Central memory CD4-positive, alpha-beta T cell (primary cell): Measurements from ENCODE around the gene TXNDC11.

Experiments used
- DNase-seq: peaks from one replicate; pipeline ENCODE4 v3.0.0; 2022

TXNDC11 gene

DNA sequence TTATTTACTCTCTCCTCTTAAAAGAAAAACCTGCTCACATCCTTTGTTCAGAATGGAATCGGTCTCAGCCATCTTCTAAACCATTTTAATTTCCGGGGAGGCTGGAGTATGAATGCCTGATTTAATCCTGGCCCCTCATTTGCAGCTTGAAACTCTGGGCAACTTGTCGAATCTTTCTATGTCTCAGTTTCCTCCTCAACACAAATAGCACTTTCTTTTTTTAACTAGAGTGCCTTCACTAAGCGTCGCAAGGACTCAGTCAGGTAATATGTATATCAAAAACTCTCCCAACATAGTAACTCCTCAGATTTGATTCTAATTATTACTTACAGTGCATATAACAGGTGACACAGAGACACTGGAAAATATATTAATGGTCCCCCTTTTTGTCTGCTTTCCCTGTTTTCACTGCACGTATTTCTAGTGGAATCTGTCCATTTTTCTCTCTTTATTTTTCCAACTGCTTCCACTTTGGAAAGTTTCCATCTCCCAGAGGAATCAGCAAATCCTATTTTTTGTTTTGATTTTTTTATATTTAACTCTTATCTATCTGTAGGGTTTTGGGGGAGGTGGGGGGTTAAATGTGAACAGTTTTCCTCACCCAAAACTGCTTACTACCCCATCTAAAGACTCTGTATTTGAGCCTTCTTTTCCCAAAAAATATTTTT lies 55.8 kb downstream of the TXNDC11 start:
- DNase-seq, result no peak

DNA sequence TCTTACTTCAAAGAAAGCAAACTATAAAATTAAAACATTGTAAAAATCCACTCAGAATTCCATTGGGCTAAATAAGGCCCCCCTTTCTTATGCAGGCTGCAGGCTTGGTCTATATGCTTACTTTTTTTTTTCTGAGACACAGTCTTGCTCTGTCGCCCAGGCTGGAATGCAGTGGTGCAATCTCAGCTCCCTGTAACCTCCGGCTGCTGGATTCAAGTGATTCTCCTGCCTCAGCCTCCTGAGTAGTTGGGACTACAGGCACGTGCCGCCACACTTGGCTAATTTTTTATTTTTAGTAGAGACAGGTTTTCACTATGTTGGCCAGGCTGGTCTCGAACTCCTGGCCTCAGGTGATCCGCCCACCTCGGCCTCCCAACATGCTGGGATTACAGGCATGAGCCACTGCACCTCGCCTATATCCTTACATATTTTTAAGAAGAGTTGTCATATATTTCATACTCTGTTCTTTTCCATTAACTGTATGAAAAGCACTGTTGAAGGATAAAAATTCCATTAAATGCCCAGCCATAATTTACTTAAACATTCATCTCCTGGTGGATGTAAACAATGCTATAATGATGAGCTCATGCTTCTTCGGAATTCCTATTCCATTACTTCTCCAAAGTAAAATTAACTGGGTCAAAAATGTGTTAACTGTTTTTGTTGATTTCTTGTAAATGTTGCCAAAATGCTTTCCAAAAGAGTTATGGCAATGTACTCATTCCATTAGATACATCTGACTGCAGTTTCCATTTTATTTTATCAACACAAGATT lies 56.6 kb downstream of the TXNDC11 start:
- no peak for DNase-seq

DNA sequence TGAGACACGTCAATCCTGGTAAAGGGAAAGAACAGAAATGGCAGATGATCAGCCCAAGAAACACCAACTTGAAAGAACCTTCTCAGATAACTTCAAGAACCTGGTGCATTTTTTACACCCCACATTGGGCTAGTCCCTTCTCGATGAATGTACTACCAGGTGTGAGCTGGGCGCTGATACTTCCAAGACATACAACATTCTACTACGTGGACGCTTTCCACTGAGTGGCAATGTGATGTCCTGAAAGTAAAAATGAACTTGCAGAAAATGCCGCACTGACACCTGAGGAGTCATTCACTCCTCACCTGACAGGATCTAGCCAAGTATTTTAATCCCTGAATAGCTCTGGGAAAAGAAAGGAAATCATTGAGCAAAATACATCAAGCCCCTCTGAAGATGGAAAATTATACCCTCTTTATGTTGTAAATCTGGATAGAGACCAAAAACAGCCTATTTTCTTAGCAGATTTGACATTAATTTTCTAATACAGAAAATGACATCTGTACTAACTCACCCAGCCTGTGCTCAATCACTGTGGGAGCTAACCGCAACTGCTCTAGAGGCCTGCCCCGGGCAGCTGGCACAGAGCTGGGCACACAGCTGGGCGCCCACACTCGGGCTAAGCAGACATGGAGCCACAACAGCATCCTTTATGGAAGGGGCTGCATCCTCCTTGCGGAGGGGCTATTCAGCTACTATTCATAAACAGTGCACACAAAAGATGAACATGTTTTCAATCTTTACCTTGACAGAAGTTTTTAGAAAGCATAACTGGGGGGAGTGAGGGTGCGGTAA lies 58.2 kb downstream of the TXNDC11 start:
- no peak for DNase-seq

DNA sequence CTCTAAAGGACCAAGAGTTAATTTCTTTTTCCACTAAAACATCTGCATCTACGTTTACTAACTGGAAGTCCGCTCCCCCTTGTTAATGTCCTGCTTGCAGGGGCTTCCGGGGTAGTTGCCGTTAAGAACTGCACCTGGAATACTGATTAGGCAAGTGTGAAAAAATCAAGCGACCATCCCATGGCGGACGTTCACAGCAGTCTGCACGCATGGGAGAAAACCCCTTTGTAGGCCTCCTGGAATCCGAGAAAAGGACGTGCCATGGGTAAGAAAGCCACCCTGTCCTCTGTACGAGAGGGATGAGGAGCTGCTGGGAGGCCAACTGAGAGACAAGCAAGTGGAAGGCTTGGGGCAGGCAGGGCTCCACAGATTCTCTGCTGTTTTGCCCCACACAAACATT lies 59.5 kb downstream of the TXNDC11 start:
- DNase-seq, result no peak

DNA sequence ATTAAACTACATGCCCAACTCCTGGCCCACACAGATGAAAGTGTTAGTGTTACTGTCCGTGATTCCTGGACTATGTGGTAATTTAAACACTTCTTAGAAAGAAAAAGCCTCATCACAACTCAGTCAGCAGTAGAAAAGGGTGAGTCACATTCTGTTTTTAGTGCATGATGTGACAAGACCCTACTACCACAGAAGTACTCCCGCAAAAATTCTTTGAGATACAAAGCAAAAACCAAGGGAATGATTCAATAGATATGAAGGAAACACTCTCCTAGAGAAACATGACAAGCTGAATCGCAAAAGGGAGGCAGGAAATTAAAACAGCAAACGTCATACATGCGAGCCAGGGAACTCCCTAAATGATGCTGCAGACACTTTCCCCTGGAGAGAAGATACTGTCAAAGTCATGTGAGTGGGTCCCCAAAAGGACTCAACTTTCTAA lies 60.0 kb downstream of the TXNDC11 start:
- DNase-seq, result no peak

DNA sequence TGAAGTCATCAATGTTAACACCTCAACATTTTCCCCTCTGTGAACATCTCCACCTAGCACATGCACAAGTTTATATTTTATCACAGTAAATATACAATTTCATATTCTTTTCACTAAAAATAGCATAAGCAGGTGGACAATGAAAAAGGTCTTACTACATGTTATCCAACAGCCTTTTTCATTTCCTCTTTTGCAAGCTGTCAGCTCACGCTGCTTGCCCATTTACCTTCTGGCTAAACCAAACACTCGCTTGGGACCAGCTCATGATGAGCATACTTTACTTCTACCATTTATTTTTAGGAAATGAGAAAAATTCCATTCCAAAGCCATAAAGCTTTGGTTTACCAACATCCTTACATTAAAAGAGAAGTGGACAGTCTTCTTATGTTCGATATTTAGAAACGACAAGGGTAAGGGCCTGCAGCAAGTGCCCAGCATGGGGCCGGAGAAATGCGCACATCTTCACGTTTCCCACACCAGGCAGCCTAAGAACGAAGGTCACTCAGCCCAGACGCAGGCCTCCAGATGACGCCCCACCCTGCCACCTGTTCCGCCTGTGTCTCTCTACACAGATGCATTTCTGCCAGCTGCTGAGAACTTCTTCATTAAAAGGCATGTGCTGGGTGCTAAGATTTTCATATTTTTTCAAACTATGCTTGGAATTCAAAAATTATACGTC lies 60.5 kb downstream of the TXNDC11 start:
- no peak for DNase-seq

DNA sequence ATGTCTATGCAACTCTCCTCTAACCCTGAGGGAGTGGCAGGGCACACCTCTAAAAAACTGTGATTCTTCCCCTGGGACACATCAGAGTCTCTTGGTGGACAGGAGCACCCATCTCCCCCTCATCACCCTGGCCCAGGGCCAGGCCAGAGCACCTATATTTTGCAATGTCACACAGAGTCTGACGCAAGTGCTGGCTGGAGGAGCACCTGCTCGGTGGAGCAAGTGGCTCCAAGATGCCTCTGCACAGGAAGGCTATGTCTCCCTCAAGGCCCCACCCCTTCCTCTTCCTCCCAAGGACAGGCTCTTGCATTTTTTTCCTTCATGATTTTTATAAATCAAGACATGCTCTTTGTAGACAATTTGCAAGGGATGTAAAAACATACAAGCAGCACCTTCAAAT lies 61.1 kb downstream of the TXNDC11 start:
- DNase-seq, result no peak

DNA sequence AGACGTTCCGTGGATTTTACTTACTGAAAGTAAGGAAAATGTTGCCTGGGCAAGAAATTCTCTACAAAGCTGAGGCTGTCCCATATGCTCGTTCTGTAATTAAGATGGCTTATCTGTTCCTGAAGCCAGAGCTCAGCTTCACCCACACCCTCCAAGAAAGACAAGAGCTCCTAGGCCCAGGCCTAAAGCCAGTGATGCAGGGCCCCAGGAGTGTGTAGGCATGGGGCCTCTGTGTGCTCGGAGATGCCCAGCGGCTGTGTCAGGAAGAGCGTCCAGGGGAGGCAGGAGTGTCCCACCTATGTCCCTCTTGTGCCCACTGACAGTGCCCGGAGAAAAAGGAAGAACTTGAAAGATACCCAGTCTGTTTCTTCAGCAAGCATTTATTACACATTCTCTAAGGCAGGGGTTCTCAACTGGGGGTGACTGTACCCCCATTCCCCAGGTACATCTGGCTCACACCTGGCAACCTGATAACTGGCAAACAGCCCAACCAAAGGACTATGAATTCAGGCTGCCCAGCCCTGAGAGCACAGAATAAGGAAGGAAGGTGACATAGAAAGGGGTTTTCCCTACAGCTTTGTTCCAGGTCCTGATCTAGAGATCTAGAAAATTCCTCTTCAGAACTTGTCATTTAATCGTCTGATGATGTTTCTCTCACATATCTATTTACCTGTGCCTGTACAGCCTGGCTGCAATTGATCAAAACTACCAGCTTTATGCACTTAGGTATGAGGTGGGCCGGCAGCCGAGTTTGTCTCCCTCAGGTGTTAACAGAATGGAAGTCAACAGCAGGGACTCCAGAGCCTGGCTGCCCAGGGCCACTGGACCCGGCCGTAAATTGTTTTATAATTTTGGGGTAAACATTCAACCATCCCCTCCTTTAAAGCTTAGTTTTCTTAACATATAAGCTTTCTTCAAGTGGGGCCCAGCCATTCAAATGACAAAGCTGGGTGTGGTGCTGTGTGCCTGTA lies 62.4 kb downstream of the TXNDC11 start:
- DNase-seq, result no peak

DNA sequence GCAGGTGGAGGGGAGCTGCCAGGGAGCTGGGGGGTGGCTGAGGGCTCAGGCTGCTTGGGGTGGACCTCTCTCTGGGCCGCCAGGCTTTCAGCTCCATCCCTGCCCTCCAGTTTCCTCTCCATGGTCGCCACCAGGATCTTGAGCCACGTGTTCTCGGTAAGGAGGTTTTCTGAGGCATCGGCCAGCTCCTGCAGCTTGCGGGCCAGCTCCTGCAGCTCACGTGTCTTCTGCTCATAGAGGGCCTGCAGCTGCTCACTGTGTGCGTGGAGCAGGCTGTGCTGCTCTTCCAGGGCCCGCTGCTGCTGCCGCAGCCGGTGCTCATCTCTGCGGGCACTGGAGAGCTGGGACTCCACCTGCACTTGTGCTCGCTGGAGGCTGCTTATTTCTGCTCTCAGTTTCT lies 63.4 kb downstream of the TXNDC11 start:
- no peak for DNase-seq

DNA sequence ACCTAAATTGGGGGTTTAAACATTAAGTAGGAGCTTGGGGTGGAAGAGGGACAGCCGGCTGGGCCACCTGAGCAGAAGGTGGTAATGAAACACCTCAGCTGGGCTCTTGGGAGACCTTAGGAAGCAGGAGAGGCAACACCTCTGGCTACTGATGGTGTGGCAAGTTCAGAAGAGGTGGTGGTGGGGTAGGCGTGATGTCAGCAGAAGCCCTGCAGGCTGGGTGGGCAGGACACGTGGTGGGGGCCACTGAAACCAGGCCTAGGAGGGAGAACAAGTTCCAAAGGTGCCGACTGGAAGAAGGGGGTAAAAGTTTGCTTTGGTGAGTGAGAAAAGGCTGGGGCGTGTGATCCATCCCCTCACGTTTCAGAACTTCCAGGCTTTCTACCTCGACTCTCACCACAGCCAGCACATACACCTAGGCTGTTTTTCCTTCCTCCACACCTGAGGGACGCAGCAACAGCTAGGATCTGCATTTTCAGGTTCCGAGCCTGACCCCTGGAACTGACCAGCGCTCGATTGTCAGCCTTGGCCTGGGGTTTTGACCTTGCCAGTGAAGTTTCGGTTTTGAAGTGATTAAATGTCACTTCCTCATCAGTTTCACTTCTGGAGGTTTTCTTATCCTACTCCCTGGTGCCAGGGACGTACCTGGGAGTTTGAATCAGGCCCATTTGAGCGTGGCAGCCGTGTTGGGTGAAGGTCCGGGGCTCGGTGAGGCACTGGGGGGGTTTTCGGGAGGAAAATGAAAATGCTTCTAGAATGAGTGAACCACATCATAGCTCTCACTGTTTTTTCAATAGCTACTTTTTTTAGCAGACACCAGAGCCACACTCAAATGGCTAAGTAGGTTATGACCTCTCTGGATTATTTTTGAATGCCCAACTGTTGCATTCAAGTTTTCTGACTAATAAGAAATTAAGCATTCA lies 64.4 kb downstream of the TXNDC11 start:
- DNase-seq, result no peak

DNA sequence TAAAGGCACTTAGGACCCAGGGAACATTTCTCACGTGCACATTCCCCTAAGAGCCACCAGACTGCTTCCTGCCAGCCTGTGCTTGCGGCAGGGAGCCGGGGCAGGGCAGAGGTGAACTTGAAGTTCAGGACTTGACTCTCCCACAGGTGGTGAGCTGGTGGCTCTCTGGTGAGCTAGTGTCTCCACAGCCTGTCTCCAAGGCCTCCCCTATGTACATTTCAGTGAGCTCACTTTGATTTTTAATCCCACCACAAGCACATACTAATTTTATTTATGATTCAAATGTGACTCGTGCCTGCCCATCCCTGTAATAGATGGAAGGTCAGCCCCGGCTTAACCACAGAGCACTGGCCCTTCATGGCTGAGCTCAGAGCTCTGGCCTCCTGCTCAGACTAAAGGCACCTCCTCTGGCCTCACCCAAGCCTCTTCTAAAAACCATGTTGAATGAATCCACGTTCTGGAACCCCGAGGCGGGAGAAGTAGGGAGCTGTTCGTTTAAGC lies 65.2 kb downstream of the TXNDC11 start:
- DNase-seq, result no peak

DNA sequence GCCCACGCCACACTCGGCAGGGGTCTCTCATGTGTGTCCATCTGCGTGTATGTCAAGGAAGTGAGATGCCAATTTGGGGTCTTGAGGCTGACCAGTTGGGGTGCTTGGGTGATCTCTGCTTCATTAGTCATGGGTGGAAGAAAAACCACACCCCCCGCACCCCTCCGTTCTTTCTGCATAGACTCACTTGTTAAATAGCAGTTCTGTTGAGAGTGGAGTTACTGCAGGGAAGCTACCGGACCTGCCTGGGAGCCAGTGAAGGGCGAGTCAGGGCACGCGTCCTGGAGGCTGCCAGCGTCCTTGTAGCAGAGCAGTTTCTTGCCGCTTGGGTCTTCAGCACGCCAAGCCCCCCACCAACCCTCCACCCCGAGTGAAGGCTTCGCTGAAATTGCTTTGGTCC lies 65.9 kb downstream of the TXNDC11 start:
- DNase-seq, result no peak

DNA sequence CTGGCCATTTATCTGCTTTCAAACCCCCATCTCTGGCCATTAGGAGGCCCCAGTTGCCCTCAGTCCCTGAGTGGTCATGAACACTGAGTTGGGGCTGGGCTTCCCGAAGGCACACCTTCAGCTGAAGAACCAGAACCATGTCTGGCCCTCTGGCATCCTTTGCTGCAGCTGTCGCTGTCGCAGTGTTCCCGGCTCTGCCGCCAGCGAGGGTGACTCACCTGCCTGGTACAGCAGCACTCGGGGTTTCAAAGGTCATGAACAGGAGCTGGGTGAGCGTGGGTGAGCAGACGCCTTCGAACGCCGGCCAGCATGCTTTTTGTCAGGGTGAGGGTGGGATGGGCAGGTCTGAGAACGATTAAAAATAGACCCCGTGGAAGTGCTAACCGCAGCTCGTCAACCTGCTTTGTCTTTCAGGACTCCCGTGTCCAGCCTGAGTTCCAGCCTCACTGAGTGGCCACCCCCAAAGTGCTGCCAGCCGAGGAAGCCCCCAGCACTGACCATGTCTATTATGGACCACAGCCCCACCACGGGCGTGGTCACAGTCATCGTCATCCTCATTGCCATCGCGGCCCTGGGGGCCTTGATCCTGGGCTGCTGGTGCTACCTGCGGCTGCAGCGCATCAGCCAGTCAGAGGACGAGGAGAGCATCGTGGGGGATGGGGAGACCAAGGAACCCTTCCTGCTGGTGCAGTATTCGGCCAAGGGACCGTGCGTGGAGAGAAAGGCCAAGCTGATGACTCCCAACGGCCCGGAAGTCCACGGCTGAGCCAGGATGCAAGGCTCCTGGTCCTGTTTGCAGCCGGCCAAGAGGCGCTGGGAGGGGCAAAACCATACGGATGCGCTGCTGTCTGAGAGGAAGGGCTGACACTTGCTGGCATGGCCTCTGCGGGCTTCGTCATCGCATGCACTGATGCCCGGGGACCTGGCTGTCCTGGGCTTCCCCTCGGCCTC lies 66.8 kb downstream of the TXNDC11 start:
- no peak for DNase-seq

DNA sequence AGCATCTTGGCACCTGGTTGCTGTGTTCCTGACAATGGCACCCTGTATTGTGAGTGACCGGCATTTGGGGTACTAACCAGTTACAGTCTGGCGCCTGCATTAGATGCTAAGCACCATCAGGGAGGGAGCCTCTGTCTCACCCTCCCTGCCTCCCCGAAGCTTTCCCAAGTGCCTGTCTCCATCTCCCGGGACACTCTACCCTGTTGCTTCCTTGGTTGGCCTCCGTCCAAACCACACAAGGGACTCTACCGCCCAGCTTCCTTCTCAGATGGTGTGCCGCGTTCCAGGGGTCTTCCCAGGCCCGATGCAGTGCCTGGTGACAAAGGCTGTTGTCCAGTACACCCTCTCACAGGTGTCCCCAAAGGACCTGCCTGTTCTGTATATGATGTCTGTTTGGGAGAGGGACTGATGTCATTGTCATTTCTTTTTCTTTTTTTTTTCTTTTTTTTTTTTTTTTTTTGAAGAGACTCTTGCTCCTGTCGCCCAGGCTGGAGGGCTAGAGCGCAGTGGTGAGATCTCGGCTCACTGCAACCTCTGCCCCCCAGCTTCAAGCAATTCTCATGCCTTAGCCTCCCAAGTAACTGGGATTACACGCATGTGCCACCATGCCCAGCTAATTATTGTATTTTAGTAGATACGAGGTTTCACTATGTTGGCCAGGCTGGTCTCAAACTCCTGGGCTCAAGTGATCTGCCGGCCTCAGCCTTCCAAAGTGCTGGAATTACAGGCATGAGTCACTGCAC lies 67.7 kb downstream of the TXNDC11 start:
- DNase-seq, result no peak

DNA sequence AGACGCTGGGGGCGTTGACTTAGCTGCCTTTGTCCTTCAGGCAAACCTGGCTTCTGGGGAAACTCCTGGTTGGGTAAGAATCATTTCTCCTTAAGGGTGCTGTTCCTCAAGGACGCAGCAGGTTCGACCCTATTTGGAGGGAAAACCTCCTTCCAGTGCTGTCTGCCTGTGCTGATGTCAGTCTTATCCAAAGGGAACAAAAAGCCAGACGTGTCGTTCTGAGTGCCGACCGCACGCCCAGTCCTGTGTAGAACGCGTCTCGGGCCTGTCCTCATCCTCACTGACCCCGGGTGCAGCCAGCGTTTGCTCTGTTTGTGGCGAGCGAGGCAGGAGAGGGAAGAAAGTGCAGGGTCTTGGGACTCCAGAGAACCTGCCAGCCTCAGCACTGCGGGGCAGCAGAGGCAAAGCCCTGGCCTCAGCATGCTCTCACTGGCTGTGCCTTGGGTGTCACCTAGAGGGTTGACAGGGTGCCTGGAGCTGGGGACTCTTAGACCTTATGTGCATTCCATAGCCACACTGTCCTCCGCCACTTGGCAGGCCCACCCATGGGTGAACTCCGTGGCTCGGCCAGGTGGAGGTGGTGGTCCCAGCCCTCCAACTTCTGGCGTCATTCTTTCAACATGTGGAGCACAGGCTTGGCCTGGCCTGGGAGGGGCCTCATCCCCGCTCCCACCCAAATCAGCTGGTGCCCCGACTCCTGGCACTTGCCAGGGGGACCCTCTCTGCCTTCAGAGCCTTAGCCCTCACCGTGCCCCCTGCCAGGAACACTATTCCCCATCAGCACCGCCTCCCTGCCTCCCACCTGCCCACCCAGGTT lies 68.4 kb downstream of the TXNDC11 start:
- no peak for DNase-seq

DNA sequence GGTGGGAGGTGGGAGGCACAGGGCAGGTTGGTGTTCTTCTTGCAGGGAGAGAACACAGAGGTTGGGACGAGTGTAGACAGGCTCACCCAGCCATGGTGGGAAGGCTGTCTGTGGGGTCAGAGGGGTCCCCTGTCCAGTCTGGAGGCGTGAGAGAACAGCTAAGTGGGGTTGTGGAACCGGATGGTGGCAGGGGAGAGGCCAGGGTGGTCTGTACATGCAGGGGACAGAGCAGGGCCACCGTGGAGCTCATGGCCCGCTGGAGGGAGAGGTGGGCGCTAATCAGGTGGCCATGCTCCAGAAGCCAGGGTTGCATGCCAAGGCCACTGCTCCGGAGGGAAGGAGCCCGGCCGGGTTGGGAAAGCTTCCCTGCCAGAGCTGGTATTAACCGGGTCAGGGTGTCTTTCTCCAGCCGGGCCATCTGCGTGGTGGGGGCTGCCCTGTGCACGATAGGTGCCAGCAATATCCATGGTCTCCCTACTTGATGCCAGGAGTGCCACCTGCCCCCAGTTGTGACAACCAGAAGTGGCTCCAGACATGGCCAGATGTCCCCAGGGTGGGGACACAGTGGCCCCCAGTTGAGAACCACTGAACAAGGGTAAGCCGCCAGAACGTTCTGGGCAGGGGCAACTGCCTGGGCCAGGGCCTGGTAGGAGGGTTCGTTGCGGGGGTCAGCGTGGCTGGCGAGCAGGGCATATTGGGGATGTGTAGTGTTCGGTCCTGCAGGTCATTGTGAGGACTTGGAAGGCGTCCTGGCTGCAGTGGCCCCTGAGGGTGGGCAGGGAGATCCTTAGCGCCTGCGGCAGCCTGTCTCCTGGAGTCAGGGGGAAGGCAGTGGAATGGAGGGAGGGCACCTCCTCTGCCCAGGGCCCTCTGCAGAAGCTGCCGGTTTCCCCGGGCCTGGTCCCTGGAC lies 69.3 kb downstream of the TXNDC11 start:
- no peak for DNase-seq
